Ishikawa (cell line): Measurements from ENCODE around the gene DHRS9.

ENCODE experiments used
- CEBPB ChIP-seq: IDR thresholded peaks from 2 replicates; pipeline ENCODE4 v1.6.1; 2012
- CREB1 ChIP-seq: IDR thresholded peaks from 2 replicates; pipeline ENCODE4 v1.6.1; 2012; ENCODE audit warnings: low read depth
- EGR1 ChIP-seq: IDR thresholded peaks from 2 replicates; pipeline ENCODE4 v1.6.1; 2012
- EP300 ChIP-seq: IDR thresholded peaks from 2 replicates; pipeline ENCODE4 v1.6.1; 2012; ENCODE audit warnings: borderline replicate concordance
- FOXM1 ChIP-seq: IDR thresholded peaks from 2 replicates; pipeline ENCODE4 v1.6.1; 2012; ENCODE audit warnings: low read depth, borderline replicate concordance
- NFIC ChIP-seq: IDR thresholded peaks from 2 replicates; pipeline ENCODE4 v1.6.1; 2012
- RAD21 ChIP-seq: IDR thresholded peaks from 2 replicates; pipeline ENCODE4 v1.6.1; 2012; ENCODE audit warnings: low read depth
- TAF1 ChIP-seq: IDR thresholded peaks from 2 replicates; pipeline ENCODE4 v1.6.1; 2012; ENCODE audit warnings: low read depth, mild to moderate bottlenecking
- TCF12 ChIP-seq: IDR thresholded peaks from 2 replicates; pipeline ENCODE4 v1.6.1; 2012; ENCODE audit warnings: low read depth
- TEAD4 ChIP-seq: IDR thresholded peaks from 2 replicates; pipeline ENCODE4 v1.6.1; 2012
- ZBTB7A ChIP-seq: IDR thresholded peaks from 2 replicates; pipeline ENCODE4 v1.6.1; 2012; ENCODE audit warnings: low read depth
- TF ChIP-seq, protein P1 (sequence below): IDR thresholded peaks from 2 replicates; pipeline ENCODE4 v1.6.1; 2012; ENCODE audit warnings: low read depth, mild to moderate bottlenecking
- TF ChIP-seq, protein P2 (sequence below): IDR thresholded peaks from 2 replicates; pipeline ENCODE4 v1.6.1; 2012
- TF ChIP-seq, protein P3 (sequence below): IDR thresholded peaks from 2 replicates; pipeline ENCODE4 v1.6.1; 2012

DHRS9 gene

DNA sequence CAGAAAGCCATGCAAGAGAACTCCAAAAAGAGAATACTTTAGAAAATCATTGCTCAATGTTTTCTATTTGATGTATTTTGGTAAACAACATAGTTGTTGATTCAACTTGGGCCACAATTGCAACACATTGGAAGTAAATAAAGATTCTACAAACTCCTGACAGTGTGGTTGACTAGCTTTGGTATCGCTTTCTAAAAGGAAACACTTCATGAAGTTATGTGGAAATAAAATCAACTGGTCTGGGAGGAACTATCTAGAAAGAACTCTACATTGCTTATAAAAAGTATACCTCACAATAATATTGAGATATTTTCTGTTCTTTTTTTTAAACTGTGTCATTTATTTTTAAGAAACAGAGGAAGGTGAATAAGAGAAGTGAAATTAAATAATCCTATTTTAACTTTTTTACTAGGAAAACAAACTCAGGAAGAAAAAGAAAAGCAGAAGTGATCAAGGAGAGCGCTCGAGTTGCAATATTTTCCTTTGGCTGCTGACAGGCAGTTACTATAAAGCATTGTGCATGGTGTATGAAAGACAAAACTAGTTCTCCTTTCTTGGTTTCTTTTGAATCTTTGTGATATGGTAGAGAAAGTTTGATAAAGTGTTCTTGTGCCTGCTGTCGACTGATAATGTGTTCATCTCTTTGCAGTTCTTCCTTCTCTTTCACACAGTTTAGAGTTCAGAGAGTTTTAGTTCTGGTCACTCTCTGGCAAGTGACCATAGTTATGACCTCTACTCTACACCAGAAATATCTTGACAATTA, 3.0 kb downstream of the DHRS9 start:
- TF ChIP-seq TEAD4 (no peak), EP300 (no peak), CEBPB (no peak), ZBTB7A (no peak), NFIC (no peak), FOXM1 (no peak), RAD21 (no peak), TAF1 (no peak), EGR1 (no peak), CREB1 (no peak), TCF12 (no peak)
- TF ChIP-seq, protein P1, sequence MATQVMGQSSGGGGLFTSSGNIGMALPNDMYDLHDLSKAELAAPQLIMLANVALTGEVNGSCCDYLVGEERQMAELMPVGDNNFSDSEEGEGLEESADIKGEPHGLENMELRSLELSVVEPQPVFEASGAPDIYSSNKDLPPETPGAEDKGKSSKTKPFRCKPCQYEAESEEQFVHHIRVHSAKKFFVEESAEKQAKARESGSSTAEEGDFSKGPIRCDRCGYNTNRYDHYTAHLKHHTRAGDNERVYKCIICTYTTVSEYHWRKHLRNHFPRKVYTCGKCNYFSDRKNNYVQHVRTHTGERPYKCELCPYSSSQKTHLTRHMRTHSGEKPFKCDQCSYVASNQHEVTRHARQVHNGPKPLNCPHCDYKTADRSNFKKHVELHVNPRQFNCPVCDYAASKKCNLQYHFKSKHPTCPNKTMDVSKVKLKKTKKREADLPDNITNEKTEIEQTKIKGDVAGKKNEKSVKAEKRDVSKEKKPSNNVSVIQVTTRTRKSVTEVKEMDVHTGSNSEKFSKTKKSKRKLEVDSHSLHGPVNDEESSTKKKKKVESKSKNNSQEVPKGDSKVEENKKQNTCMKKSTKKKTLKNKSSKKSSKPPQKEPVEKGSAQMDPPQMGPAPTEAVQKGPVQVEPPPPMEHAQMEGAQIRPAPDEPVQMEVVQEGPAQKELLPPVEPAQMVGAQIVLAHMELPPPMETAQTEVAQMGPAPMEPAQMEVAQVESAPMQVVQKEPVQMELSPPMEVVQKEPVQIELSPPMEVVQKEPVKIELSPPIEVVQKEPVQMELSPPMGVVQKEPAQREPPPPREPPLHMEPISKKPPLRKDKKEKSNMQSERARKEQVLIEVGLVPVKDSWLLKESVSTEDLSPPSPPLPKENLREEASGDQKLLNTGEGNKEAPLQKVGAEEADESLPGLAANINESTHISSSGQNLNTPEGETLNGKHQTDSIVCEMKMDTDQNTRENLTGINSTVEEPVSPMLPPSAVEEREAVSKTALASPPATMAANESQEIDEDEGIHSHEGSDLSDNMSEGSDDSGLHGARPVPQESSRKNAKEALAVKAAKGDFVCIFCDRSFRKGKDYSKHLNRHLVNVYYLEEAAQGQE, result no peak
- TF ChIP-seq, protein P2, sequence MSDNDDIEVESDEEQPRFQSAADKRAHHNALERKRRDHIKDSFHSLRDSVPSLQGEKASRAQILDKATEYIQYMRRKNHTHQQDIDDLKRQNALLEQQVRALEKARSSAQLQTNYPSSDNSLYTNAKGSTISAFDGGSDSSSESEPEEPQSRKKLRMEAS, result no peak

DNA sequence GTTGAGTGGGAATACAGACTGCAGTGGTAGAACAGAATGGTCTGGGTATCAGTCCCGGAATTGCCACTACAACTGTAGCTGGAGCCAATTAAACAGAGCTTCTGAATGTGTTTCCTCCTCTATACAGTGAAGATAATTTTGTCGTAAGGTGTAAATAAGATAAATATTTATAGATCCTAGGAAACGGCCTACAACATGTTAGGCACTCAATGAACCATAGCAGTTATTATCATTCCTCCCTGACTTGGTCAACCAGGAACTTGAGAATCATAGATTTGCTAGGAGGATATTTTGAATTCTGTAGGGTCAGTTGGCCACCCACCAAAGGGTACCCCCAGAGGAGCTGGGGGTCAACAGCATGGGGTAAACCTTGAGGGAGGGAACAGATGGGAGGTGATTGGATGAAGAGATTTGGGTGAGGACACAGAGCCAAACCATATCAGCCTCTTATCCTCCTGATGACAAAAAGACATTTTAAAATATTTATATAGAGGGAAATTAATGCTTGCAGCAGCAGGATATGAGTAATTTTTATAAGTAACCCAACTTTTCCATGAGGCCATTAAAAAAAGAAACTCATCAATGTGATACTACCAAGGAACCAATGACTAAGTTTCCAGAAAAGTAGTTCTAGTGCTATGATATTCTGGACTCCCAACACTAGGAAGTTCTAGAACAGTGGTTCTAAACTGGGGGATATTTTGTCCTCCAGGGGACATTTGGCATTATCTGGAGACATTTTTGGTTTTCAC, 4.0 kb downstream of the DHRS9 start:
- no peak for TF ChIP-seq EGR1
- TF ChIP-seq, protein P3, sequence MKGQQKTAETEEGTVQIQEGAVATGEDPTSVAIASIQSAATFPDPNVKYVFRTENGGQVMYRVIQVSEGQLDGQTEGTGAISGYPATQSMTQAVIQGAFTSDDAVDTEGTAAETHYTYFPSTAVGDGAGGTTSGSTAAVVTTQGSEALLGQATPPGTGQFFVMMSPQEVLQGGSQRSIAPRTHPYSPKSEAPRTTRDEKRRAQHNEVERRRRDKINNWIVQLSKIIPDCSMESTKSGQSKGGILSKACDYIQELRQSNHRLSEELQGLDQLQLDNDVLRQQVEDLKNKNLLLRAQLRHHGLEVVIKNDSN, result no peak

DNA sequence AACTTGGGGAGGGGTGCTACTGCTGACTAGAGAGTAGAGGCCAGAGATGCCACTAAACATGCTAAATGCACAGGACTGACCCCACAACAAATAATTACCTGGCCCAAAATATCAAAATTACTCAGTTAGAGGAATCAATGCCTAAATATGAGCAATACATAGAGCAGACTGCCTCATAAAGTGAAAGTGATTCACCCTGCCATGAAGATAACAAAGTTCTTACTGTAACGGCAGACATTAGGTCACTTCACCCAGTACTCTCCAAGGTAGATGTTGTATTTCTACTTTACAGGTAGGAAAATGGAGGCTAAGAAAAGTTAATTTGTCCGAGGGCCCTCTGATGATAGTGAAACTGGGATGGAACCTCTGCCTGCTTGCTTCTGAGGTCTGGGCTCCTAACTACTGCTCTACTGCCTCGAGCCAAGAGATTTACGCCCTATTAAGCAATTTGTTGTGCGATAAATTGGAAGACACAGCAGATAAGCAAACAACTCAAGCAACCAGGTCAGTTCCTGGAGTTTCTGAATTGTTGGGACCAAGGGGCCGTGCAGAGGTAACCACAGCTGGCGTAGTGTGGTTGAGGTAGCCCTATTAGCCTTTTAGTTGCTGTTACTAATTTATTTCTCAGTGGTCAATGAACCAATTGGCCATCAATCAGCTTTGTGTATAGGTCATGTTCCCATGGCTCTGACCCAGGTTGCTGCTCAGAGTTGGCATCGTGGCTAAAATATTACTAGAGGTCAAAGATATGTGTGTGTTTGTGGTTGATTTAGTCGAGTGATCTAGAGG, 4.8 kb downstream of the DHRS9 start:
- TF ChIP-seq, protein P3, result no peak
- no peak for TF ChIP-seq CREB1
- TF ChIP-seq EGR1, result no peak
- TF ChIP-seq, protein P2, result no peak
- TF ChIP-seq, protein P1, result no peak; the same call in 1 of the 2 replicates
- no peak for TF ChIP-seq TCF12
- TF ChIP-seq NFIC, result peak; percentile 40; the same call in 1 of the 2 replicates
- TF ChIP-seq RAD21, result no peak
- no peak for TF ChIP-seq ZBTB7A

DNA sequence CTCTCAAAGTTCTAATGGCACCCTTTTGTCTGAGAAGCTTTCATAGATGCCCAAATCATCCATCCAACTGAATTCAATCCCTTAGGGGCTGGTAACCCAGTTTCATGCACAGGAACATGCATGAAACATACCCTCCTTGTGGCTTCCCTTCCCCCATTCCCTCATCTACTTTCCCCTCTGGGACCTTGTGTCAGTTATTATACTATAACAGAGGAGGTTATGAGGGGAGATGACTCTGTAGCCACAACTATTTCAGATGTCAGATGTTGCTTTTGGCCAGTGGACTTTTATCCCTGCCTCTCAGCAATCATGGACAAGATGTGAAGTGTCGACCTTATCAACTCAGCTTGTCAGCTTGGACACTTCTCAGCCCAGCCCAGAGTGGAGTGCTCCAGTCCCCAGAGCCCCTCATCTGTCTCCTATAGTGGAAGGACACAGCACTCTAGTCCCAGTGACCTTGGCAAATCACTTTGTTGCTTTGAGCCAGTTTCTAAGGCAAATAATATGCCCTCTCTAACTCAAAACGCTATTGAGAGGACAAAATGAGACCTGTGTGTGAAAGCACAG, 8.4 kb downstream of the DHRS9 start:
- TF ChIP-seq TCF12, result no peak
- no peak for TF ChIP-seq TAF1
- TF ChIP-seq ZBTB7A, result no peak

DNA sequence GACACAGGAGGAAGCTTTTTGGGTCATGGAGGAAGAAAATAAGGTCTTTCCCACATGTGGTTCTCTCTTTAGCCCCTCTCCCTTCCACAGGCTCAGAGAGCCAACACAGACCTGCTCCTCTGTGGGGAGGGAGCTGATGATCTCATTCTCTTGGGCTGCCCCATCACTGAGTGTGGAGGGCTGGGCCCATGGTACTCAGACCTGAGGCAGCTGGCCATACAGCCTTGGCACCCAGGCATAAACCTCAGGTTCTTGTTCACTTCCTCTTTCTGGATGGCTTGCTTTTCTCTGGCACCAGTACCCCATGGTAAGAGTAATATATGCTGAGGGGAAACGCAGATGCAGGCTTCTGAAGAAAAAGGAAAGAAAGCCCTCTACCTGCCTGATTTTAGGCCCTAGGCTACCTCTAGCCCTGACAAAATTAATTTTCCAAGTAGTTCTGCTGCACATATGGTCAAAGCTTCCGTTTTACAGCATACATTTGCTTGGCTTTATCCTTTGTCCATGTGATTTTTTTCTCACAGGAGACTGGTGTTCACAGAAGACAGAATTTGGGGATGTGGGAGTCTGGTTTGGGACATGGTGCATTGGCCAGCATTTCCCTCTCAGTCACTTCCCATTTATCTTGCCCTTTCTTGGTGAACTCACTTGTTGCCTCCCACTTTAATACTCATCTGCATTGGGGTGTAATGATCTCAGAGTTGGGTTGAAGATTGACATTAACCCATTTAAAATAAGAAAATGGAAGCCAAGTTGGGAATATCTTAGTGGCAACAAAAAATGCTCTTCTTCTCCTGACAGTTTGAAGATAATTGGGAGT, 11.1 kb downstream of the DHRS9 start:
- TF ChIP-seq, protein P3, result no peak
- no peak for TF ChIP-seq FOXM1
- no peak for TF ChIP-seq RAD21
- no peak for TF ChIP-seq TCF12
- TF ChIP-seq ZBTB7A, result no peak
- no peak for TF ChIP-seq NFIC
- TF ChIP-seq, protein P2, result no peak
- no peak for TF ChIP-seq CREB1
- TF ChIP-seq EP300, result no peak
- no peak for TF ChIP-seq EGR1
